H1 (cell line): ENCODE results near the gene BGN.

ENCODE experiments used
- CTCF ChIP-seq, 3 experiments: IDR thresholded peaks; 1 replicate in 2 of 3; 2 replicates in 1 of 3; pipeline versions ENCODE4 v1.5.1 to v1.6.1; 2011; ENCODE audit warnings: low read length in 3 of 3, mild to moderate bottlenecking in 3 of 3, inconsistent platforms in 2 of 3, low read depth in 1 of 3, moderate library complexity in 1 of 3; ENCODE audit not compliant: insufficient read depth in 1 of 3; ENCODE audit errors: control extremely low read depth in 1 of 3
- EZH2 ChIP-seq: fragments of 200-600 bp; sonication (generic); IDR thresholded peaks from 2 replicates; pipeline ENCODE4 v1.7.1; 2012; ENCODE audit warnings: low read depth, mild to moderate bottlenecking, moderate library complexity, low read length, inconsistent platforms; ENCODE audit not compliant: severe bottlenecking
- JUND ChIP-seq: IDR thresholded peaks from 2 replicates; pipeline ENCODE4 v1.6.1; 2011; ENCODE audit warnings: mild to moderate bottlenecking, improper control_type of control experiment, low read length
- MAFK ChIP-seq: IDR thresholded peaks from 2 replicates; pipeline ENCODE4 v1.6.1; 2012; ENCODE audit warnings: low read depth, mild to moderate bottlenecking, improper control_type of control experiment, low read length
- NRF1 ChIP-seq: IDR thresholded peaks from 2 replicates; pipeline ENCODE4 v1.6.1; 2011; ENCODE audit warnings: mild to moderate bottlenecking, low read depth, low read length, improper control_type of control experiment

GRCh38 chrX:153446950-153447580 is 47.7 kb upstream of the BGN start:
- no peak for TF ChIP-seq NRF1
- TF ChIP-seq MAFK: no peak
- no peak for TF ChIP-seq JUND
- TF ChIP-seq CTCF (IDR thresholded peaks at IDR 0.05; ENCODE audit: control extremely low read depth in 1 of 3, insufficient read depth in 1 of 3, low read depth in 1 of 3, low read length in 3 of 3): no peak
- TF ChIP-seq EZH2: no peak
